GM21723 (cell line): ENCODE results near the gene PPIE.

Experiments
- ATAC-seq: cut with Tn5 transposase; IDR thresholded peaks from one replicate; pipeline ENCODE4 v1.9.1; 2021; ENCODE audit warnings: mild to moderate bottlenecking, moderate library complexity; ENCODE audit not compliant: unreplicated experiment

The PPIE gene

GRCh38 chr1:39720094-39720999, 18.3 kb upstream of the PPIE start:
- no peak for ATAC-seq

- no peak for ATAC-seq
These were observed 17.0 kb upstream of the PPIE start for GRCh38 chr1:39721664-39722063.

GRCh38 chr1:39722495-39722894, 16.2 kb upstream of the PPIE start:
- ATAC-seq = no peak

- no peak for ATAC-seq
These were observed 12.1 kb upstream of the PPIE start for GRCh38 chr1:39726600-39726999.

GRCh38 chr1:39727221-39727931, 11.3 kb upstream of the PPIE start:
- no peak for ATAC-seq

GRCh38 chr1:39727932-39728317, 10.8 kb upstream of the PPIE start:
- ATAC-seq = no peak

GRCh38 chr1:39729030-39729429, 9.7 kb upstream of the PPIE start:
- no peak for ATAC-seq

- ATAC-seq = no peak
These were observed 8.8 kb upstream of the PPIE start for GRCh38 chr1:39729842-39730241.

- ATAC-seq = no peak
These were observed 6.0 kb upstream of the PPIE start for GRCh38 chr1:39732730-39733129.

- no peak for ATAC-seq
These were observed 5.5 kb upstream of the PPIE start for GRCh38 chr1:39733161-39733560.

- ATAC-seq = no peak
These were observed 3.0 kb upstream of the PPIE start for GRCh38 chr1:39735731-39736130.

- no peak for ATAC-seq
These were observed 1.0 kb upstream of the PPIE start for GRCh38 chr1:39737546-39738169.

- no peak for ATAC-seq
These were observed 6.5 kb downstream of the PPIE start for GRCh38 chr1:39745016-39745670.

- ATAC-seq = no peak
These were observed 12.9 kb downstream of the PPIE start for GRCh38 chr1:39751595-39751994.

- ATAC-seq = no peak
These were observed 14.0 kb downstream of the PPIE start for GRCh38 chr1:39752703-39753102.

- ATAC-seq = no peak
These were observed 14.7 kb downstream of the PPIE start for GRCh38 chr1:39753132-39754025.

- ATAC-seq = no peak
These were observed 15.4 kb downstream of the PPIE start for GRCh38 chr1:39754026-39754570.

- ATAC-seq = no peak
These were observed 16.3 kb downstream of the PPIE start for GRCh38 chr1:39754906-39755504.

GRCh38 chr1:39755965-39756659, 17.4 kb downstream of the PPIE start:
- ATAC-seq = no peak
